PFSK-1 (cell line): ENCODE measurements around the gene VEPH1.

Experiments used
- FOXP2 ChIP-seq: optimal IDR thresholded peaks from 2 replicates; pipeline ENCODE3; 2011; ENCODE audit warnings: borderline replicate concordance, control low read depth, inconsistent platforms; ENCODE audit not compliant: insufficient read depth; ENCODE audit errors: extremely low read length, extremely low read depth
- POLR2AphosphoS5 ChIP-seq: IDR thresholded peaks from 2 replicates; pipeline ENCODE4 v1.6.1; 2012; ENCODE audit warnings: low read depth, mild to moderate bottlenecking, control low read depth, low read length, moderate library complexity
- REST ChIP-seq, 2 experiments: IDR thresholded peaks; 2 replicates each; pipeline versions ENCODE4 v1.6.1 to v1.8.0; 2011 to 2012; ENCODE audit warnings: low read depth in 2 of 2, low read length in 2 of 2, control low read depth in 1 of 2, inconsistent platforms in 1 of 2, mild to moderate bottlenecking in 1 of 2, moderate library complexity in 1 of 2; ENCODE audit not compliant: insufficient read depth in 1 of 2
- SIN3A ChIP-seq: IDR thresholded peaks from 2 replicates; pipeline ENCODE4 v1.6.1; 2012; ENCODE audit warnings: mild to moderate bottlenecking, low read length, moderate library complexity, borderline replicate concordance; ENCODE audit not compliant: insufficient read depth
- TAF1 ChIP-seq: IDR thresholded peaks from 2 replicates; pipeline ENCODE4 v1.6.1; 2012; ENCODE audit warnings: low read length, control low read depth, borderline replicate concordance; ENCODE audit not compliant: insufficient read depth

DNA sequence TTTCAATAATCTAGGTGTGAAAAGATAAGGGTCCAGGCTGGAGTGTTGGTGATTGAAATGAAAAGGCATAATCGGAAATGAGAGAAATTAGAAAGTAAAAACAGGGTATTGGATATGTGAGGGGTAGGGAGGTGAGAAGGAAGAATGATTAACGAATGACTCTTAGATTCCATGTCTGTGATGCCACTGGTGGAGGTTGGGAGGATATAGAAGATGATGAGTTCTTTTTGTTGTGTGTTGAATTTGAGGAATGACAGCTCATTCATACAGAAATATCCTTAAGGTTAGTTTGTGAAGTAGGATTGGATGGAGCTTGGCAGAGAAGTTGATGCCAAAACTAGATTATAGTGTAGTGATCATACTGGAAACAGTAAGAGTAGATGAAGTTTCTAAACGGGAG lies 271.1 kb downstream of the VEPH1 start:
- TF ChIP-seq POLR2AphosphoS5, result no peak
- no peak for TF ChIP-seq SIN3A
- TF ChIP-seq FOXP2, result no peak
- no peak for TF ChIP-seq REST (IDR thresholded peaks at IDR 0.05; ENCODE audit: insufficient read depth in 1 of 2, low read depth in 2 of 2, low read length in 2 of 2)
- TF ChIP-seq TAF1, result no peak
